HK-2 (cell line): ENCODE results near the gene PRPH.
"Not testable (repeated sequence)": the region's sequence is repeated elsewhere in the genome, so short reads cannot be mapped to it uniquely, and the experiment has no call there.

Experiments used
- DNase-seq: peaks from one replicate; pipeline ENCODE4 v3.0.0-alpha.2; 2018; ENCODE audit not compliant: unreplicated experiment

Gene PRPH

DNA sequence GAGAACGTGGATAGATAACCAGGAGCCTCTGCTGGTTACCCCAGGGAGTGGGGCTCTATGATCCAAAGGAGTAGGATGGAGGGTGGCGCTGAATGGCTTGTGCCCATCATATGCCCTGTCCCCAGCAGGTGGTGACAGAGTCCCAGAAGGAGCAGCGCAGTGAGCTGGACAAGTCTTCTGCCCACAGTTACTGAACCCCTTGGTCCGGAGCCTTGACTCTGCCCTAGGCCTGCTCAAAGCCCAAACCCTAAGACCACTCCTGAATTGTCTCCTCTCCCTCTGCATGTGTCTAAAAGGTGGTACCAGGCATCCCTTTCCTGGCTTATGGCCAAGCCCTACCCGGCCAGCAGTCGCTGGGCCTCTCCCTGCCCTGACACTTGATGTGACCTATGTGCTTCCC is 3.2 kb downstream of the PRPH start:
- DNase-seq = no peak

DNA sequence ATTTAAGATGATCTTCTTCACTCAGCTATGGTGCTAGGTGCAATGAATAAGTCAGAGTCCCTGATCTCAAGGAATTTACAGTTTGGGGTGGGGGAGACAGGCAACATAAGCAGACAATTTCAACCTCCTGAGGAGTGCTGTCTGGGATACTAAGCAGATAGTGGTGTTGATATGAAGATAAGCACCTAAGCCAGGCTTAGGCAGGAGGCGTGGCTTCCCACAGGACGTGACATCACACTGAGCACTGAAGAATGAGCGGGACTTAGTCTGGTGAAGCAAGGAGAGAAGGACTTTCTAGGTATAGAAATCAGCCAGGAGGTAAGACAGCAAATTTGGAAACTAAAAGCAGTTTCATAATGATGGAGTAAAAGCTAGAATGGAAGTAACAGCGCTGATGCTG is 6.8 kb downstream of the PRPH start:
- DNase-seq = no peak

DNA sequence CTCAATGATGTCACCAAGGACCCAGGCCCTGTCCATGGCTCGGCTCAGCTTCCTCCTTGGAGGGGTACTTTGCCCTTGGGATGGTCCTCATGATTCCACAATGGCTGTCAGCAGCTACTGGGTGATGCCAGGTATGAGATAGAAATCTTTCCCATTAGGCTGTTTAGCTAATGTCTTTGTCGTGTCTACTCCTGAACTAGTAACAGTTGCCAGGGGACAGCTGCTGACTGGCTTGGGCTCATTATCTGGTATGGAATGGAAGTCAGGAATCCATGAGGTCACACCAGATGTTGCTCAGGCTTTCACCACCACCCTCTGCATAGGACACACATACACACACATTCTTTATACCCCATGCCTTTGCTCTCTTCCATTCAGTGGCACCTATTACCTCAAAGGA is 9.2 kb downstream of the PRPH start:
- DNase-seq = no peak

DNA sequence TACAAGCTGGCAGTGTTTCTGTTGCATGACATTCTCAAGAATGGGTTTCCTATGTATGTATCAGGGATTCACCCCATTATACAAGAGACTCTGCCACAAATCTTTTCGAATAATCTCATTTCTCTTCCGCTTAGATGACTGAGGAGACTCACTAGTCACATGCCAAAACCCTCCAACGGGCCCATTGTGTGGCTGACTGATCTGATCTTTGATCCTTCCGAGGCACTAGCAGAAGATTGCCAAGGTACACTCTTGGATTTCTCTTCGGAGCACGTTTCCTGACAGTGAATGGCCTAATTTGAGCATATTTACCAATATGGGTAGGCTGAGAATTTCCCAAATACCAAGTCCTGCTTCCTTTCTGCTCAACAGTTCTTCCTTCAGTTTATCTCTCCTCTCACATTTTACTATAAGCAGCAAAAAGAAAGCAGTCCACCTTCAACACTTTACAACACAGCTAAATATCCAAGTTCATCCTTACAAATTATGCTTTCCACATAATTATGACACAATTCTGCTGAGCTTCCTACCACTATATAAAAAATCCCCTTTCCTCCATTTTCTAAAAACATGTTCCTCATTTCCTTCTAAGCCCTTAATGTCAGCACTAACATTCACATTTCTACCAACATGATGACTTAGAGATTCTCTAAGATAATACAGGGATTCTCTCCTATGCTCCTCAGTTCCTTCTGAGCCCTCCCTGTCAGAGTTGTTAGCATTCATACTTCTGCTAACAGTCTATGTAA is 11.0 kb downstream of the PRPH start:
- DNase-seq = no peak

DNA sequence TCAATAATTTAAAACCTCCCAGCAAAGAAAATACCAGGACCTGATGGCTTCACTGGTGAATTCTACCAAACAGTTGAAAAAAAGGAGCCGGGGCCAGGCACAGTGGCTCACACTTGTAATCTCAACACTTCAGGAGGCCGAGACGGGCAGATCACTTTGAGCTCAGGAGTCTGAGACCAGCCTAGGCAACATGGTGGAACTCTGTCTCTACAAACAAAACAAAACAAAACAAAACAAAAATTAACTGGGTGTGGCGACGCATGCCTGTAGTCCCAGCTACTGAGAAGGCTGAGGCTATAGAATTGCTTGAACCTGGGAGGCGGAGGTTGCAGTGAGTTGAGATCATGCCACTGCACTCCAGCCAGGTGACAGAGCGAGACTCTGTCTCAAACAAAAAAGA is 14.4 kb downstream of the PRPH start:
- DNase-seq = no peak

DNA sequence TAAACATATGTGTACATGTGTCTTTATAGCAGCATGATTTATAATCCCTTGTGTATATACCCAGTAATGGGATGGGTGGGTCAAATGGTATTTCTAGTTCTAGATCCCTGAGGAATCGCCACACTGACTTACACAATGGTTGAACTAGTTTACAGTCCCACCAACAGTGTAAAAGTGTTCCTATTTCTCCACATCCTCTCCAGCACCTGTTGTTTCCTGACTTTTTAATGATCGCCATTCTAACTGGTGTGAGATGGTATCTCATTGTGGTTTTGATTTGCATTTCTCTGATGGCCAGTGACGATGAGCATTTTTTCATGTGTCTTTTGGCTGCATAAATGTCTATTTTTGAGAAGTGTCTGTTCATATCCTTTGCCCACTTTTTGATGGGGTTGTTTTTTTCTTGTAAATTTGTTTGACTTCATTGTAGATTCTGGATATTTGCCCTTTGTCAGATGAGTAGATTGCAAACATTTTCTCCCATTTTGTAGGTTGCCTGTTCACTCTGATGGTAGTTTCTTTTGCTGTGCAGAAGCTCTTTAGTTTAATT is 15.6 kb downstream of the PRPH start:
- not testable (repeated sequence) for DNase-seq

DNA sequence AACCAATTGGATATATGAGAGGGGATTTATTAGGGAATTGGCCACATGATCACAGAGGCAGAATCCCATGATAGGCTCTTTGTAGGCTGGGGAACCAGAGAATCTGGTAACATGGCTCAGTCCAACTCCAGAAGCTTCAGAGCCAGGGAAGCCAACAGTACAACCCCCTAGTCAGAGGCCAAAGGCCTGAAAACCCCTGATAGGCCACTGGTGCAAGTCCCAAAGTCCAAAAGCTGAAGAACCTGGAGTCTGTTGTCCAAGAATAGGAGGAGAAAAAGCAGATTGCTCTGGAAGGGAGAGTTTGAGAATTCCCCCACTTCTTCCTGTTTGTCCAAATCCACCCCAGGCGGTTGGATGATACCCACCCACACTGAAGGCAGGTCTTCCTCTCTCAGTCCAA is 19.9 kb downstream of the PRPH start:
- DNase-seq = no peak

DNA sequence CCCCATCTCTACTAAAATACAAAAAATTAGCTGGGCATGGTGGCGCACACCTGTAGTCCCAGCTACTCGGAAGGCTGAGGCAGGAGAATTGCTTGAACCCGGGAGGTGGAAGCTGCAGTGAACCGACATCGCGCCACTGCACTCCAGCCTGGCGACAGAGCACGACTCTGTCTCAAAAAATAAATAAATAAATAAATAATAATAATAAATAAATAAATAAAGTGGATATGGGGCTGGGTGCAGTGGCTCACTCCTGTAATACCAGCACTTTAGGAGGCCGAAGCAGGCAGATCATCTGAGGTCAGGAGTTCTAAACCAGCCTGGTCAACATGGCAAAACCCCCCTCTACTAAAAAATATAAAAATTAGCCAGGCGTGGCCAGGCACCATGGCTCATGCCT is 22.2 kb downstream of the PRPH start:
- DNase-seq = not testable (repeated sequence)

DNA sequence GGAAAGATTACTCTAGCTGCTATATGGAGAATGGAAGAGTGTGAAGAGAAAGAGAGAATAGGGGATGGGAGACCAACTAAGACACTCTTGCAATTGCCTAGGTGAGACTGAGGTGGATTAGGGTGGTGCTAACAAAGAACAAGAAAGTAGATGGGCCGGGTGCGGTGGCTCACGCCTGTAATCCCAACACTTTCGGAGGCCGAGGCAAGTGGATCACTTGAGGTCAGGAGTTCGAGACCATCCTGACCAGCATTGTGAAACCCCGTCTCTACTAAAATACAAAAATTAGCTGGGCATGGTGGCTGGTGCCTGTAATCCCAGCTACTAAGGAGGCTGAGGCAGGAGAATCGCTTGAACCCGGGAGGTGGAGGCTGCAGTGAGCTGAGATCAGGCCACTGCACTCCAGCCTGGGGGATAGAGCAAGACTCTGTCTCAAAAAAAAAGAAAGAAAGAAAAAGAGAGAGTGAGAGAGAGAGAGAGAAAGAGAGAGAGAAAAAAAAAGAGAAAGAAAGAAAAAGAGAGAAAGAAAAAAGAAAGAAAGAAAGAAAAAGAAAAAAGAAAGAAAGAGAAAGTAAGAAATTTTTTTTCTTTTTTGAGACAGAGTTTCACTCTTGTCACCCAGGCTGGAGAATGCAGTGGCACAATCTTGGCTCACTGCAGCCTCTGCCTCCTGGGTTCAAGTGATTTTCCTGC is 25.6 kb downstream of the PRPH start:
- DNase-seq = not testable (repeated sequence)

DNA sequence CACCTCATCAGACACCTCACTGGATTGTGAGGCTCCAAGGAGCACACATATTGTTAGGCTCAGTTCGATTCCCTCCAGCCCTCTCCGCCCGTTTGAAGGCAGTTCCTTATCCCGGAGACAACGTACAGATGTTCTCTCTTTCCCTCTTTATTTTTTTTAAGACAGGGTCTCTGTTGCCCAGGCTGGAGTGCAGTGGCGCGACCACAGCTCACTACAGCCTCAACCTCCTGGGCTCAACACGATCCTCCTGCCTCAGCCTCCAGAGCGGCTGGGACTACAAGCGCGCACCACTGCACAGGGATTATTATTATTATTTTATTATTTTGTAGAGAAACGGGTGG is 27.4 kb downstream of the PRPH start:
- no peak for DNase-seq

DNA sequence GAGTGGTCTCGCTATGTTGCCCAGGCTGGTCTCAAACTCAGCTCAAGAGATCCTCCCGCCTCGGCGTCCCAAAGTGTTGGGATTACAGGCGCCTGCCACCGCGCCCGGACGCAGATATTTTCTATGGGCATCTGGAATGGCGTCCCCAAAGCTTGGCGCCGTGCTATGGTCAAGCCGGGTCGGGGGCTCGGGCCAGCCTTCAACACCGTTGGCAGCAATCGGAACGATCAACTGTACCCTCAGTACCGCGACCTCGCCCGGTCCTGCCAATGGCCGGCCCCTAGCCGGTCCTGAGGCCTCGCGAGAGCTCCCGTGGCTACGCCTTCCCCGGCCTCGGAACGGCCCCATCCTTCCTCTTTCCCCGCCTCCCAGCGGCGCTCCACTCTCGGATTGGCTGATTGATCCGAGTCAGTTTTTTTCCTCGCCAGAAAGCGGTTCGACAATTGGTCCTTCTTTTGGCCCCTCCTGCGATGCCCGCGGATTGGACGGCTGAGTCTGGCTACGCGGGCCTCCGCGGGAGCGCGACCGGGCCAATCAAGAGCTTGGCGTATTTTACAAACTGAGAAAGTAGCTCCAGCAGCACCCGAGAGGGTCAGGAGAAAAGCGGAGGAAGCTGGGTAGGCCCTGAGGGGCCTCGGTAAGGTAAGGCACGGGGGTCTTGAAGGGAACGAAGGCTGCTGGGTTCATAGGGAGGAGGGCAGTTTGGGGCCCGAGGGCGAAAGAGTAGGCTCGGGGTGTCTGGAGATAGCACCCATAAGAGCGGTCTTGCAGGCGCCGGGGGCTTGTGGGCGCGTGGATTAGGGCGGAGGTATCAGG is 28.0 kb downstream of the PRPH start, which contains the start of gene TROAP:
Gene TROAP, plus strand, starts transcription at position 548 of the 816 bp plus-strand sequence. CDS start 354 bp downstream, outside the sequence.
- DNase-seq = peak; percentile 99

DNA sequence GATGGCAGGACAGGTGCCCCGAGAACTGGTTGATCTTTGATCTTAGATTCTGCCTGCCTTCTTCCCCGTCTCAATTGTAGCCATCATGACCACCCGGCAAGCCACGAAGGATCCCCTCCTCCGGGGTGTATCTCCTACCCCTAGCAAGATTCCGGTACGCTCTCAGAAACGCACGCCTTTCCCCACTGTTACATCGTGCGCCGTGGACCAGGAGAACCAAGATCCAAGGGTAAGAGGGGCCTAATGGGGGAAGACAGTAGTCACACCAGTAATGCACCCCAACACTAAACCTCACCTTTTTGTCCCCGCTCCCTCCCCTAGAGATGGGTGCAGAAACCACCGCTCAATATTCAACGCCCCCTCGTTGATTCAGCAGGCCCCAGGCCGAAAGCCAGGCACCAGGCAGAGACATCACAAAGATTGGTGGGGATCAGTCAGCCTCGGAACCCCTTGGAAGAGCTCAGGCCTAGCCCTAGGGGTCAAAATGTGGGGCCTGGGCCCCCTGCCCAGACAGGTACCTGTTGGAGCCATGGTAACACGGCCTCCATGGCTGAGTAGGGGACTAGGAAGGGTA is 28.7 kb downstream of the PRPH start:
- DNase-seq = no peak

DNA sequence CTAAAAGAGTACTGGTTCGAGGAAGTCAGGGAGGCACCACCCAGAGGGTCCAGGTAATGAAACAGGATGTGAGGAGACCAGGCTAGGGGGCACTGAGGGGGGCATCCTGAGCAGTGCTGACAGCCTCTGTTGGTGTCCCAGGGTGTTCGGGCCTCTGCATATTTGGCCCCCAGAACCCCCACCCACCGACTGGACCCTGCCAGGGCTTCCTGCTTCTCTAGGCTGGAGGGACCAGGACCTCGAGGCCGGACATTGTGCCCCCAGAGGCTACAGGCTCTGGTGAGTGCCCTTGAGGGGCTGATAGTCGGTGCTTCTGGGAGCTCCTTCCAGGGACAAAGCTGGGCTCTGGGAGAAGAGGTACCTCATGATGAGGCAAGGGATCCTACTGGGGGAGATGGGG is 30.7 kb downstream of the PRPH start:
- no peak for DNase-seq

DNA sequence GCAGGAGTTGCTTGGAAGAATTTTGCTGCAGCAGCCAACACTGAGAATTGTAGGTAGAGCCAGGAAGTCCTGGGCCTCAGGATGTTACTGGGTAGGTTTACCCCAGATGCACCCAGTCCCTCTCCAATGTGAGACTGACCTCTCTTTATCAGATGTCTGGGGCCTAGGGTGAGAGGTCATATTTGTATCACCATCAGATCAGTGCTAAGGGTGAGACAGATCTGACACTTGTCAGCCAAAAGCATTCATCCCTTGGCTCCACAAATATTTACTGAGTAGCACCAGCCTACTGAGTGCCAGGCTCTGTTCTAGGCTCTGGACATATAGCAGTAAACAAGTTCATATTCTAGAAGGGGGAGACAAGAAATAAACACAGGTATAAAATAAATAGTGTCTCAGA is 32.4 kb downstream of the PRPH start:
- no peak for DNase-seq

DNA sequence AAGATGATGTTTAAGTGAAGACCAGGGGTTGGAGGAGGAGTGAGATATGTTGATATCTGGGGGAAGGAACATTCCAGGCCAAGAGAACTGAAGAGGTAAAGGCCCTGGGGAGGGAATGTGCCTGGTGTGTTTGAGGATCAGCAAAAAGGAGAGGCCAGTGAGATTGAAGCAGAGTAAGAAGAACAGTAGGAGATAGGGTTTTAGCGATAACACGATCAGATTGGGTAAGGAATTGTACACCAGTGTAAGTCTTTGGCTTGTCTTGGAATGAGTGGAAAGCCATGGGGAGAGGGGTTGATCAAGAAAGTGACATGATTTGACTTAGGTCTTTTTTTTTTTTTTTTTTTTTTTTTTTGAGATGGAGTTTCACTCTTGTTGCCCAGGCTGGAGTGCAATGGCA is 32.9 kb downstream of the PRPH start:
- DNase-seq = no peak

DNA sequence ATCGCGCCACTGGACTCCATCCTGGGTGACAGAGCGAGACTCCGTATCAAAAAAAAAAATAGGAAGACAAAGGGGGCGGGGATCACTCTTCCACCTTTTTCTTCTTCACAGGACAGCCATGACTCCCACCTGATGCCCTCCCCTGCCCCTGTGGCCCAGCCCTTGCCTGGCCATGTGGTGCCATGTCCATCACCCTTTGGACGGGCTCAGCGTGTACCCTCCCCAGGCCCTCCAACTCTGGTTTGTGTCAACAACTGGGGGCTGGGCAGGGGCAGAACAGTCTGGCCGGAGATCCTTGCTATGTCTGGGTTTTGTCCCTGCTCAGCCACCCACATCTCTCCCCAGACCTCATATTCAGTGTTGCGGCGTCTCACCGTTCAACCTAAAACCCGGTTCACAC is 33.9 kb downstream of the PRPH start:
- DNase-seq = no peak

DNA sequence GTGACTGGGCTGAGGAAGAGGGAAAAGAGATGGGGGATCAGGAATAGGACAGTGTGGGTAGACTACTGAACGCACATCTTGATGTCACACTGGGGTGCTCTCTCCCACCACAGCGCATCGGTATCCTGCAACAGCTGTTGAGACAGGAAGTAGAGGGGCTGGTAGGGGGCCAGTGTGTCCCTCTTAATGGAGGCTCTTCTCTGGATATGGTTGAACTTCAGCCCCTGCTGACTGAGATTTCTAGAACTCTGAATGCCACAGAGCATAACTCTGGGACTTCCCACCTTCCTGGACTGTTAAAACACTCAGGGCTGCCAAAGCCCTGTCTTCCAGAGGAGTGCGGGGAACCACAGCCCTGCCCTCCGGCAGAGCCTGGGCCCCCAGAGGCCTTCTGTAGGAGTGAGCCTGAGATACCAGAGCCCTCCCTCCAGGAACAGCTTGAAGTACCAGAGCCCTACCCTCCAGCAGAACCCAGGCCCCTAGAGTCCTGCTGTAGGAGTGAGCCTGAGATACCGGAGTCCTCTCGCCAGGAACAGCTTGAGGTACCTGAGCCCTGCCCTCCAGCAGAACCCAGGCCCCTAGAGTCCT is 35.2 kb downstream of the PRPH start:
- DNase-seq = no peak

DNA sequence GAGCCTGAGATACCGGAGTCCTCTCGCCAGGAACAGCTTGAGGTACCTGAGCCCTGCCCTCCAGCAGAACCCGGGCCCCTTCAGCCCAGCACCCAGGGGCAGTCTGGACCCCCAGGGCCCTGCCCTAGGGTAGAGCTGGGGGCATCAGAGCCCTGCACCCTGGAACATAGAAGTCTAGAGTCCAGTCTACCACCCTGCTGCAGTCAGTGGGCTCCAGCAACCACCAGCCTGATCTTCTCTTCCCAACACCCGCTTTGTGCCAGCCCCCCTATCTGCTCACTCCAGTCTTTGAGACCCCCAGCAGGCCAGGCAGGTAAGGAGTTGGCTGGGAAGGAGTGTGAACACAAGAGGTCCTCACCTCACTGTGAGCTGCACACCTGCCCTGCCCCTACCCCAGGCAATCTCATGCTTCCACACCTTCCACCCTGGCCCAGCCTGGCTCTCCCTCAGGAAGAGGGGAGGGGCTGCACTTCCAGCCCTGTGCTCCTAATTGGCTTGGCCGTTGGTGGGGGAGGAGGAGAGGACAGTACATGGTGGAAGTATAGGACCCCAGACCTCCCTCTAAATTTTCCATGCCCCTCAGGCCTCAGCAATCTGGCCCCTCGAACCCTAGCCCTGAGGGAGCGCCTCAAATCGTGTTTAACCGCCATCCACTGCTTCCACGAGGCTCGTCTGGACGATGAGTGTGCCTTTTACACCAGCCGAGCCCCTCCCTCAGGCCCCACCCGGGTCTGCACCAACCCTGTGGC is 35.9 kb downstream of the PRPH start:
- no peak for DNase-seq

DNA sequence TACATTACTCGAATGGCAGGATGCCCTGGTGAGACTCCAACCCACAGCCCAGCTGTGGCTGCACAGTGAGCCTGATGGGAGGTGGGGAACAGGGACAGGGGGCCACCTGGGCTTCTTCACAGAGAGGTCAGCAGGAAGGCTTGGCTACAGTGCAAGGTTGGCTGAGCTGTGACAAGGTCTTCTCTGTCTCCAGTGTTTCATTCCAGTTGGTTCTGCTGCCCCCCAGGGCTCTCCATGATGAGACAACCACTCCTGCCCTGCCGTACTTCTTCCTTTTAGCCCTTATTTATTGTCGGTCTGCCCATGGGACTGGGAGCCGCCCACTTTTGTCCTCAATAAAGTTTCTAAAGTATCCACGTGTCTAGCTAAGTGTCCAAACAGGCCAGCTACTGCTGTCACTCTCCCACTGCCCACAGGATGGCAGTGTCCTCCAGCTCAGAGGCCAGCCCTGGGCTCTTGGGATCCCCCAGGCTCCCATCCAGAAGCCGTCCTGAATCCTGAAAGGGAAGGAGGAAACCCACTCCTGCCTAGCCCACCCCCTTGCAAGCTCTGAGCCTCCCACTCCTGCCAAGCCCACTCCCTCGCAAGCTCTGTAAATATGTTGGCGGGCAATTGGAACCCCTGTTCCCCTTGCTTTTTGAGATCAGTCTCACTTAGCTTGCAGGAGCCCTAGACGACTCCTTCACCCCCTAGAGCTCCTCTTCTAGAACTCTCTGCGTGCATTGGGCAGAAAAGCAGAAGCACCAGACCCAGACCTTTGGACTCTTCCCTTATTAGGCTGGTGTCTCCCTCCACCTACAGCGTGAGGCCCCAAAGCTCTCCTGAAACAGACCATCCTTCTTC is 36.7 kb downstream of the PRPH start:
- DNase-seq = peak; percentile 58

DNA sequence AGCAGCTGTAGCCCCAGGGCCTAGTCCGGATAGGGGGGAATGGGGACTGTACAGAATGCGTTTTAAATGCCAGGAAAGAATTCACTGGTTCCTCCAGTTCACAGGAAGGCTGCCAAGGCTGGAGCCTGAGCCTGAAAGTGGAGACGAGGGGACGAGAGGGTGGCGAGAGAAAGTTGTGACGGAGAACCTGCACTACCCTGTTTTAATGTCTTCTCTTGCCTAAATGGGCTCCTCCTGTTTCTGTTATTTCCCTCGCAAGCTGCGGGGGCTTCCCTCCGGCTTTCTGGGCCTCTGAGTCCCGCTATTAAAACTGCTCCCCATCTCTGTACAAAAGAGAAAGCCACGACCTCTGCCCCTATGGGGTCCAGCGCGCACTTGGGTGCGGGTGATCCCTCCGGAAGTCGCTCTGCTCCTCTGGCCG is 37.5 kb downstream of the PRPH start:
- DNase-seq = no peak
